A673 (cell line): ENCODE measurements around the gene NBPF14.
"Not testable (repeated sequence)": the region's sequence is repeated elsewhere in the genome, so short reads cannot be mapped to it uniquely, and the experiment has no call there.

Experiments
- CTCF ChIP-seq: fragments of 300-800, 200-600 bp; sonication (generic); conservative IDR thresholded peaks from 2 replicates; pipeline ENCODE4 v1.5.1; 2017; ENCODE audit warnings: low read depth, mild to moderate bottlenecking, antibody characterized with exemption, low read length, moderate library complexity, mixed read lengths
- EZH2 ChIP-seq: fragments of 200-600 bp; sonication (generic); IDR thresholded peaks from 2 replicates; pipeline ENCODE4 v1.6.1; 2017; ENCODE audit warnings: borderline replicate concordance, low read depth, mild to moderate bottlenecking, mixed read lengths, antibody characterized with exemption, low read length; ENCODE audit not compliant: poor library complexity, severe bottlenecking

DNA sequence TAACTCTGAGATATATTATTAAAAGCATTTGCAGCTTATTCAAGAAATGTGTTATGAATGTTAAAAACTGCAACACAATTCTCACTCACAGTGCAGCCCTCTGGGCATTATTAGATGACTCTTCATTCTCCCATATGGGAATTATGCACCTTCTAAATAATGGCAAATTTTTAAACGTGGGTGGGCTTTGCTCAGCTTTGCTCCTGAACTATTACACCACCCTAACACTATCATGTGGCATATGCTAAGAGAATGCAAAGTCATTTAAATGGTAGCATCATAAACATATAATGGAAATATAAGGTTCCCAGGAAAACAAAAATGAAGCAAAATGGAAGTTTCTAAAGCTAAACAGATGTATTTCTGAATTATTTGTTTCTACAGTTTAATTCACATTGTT lies 22.4 kb upstream of the NBPF14 start:
- not testable (repeated sequence) for TF ChIP-seq CTCF, EZH2
